NCI-H2227 treated with DMSO at 0.1 percent for 48 hours (cell line): ENCODE data around the gene TXNRD3.
"Not testable (repeated sequence)": the region's sequence is repeated elsewhere in the genome, so short reads cannot be mapped to it uniquely, and the experiment has no call there.

ENCODE experiments used
- DNase-seq: peaks from one replicate; lab custom pipeline; 2025; lab: John Stamatoyannopoulos, UW

Gene TXNRD3

GRCh38 chr3:126595479-126595878 is 59.4 kb downstream of the TXNRD3 start:
- not testable (repeated sequence) for DNase-seq

DNA sequence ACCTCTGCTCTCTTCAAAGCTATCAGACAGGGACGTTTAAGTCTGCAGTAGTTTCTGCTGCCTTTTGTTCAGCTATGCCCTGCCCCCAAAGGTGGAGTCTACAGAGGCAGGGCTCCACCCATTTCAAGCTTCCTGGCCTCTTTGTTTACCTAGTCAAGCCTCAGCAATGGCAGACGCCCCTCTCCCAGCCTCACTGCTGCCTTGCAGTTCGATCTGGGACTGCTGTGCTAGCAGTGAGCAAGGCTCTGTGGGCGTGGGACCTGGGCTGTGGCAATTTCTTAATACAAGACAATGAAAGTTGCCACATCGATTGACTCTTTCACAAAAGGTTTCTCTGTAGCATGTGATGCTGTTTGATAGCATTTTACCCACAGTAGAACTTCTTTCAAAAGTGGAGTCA is 63.4 kb downstream of the TXNRD3 start:
- not testable (repeated sequence) for DNase-seq

DNA sequence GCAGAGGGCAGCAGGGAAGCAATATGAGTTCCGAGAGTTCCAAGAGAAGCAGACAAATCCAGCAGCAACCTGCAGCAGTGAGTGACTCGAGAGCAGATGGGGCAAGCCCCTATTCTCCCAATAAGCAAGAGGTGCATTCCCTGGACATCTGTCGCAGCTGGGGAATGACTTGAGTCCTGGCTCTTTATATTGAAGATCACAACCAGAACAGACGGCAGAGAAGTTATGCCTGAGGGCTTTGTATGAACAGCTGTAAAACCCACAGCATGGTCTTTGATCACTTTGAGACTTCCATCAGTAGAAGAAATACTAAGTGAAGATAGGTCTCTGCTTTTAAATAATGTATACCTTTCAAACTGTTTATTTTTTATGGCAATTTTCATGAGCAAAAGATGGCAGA is 72.6 kb downstream of the TXNRD3 start:
- no peak for DNase-seq

DNA sequence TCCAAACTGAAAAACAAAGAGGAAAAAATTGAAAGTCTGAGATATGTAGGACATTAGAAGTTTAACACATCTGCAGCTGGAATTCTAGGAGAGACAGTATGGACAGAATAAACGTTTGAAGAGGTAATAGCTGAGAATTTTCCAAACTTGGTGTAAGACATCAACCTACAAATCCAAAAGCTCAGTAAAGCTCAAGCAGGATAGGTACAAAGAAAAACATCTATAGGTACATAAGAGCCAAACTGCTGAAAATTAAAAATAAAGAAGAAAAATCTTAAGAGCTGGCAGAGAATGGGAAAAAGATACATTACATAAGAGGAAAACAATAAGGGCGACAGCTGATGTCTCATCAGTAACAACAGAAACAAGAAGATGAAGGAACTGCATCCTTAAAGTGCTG is 73.4 kb downstream of the TXNRD3 start:
- DNase-seq: no peak

GRCh38 chr3:126580746-126581145 is 74.2 kb downstream of the TXNRD3 start:
- no peak for DNase-seq

GRCh38 chr3:126578702-126579101 is 76.2 kb downstream of the TXNRD3 start:
- DNase-seq: no peak

- no peak for DNase-seq
Observed at GRCh38 chr3:126577261-126577660, 77.7 kb downstream of the TXNRD3 start.

GRCh38 chr3:126573492-126574117 is 81.3 kb downstream of the TXNRD3 start:
- DNase-seq: peak; percentile 1

GRCh38 chr3:126571078-126571477 is 83.8 kb downstream of the TXNRD3 start:
- DNase-seq: no peak

GRCh38 chr3:126570103-126570541 is 84.8 kb downstream of the TXNRD3 start:
- no peak for DNase-seq

GRCh38 chr3:126569390-126569975 is 85.4 kb downstream of the TXNRD3 start:
- DNase-seq: no peak

DNA sequence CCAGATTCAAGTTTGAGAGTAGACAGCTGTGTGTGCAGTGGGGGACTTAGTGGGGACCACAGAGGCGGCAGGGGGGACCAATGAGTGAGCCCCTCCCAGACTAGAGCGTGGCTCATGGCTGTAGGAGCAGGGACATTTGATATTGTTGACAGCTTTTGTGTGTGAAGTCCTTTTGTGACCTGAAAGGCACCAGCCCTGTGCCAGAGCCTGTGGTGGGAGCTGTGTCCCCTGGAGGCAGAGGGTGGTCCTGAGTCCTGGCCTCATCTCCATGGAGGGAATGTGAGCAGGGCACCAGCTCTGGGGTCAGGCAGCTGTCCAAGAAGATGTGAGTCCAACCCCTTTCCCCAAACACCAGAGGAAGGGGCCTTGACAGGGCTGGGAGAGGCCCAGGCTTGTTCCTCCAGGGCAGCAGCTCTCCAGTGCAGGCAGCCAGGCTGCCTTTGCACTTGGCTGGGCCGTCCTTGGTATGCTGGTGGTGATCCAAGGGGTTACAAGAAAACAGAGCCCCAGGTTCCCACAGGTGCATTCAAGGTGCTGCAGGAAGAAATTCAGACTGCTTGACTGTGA is 86.1 kb downstream of the TXNRD3 start:
- DNase-seq: no peak

GRCh38 chr3:126567696-126568438 is 87.1 kb downstream of the TXNRD3 start:
- DNase-seq: peak; percentile 2

- DNase-seq: no peak
Observed at GRCh38 chr3:126562737-126563276, 92.1 kb downstream of the TXNRD3 start.

DNA sequence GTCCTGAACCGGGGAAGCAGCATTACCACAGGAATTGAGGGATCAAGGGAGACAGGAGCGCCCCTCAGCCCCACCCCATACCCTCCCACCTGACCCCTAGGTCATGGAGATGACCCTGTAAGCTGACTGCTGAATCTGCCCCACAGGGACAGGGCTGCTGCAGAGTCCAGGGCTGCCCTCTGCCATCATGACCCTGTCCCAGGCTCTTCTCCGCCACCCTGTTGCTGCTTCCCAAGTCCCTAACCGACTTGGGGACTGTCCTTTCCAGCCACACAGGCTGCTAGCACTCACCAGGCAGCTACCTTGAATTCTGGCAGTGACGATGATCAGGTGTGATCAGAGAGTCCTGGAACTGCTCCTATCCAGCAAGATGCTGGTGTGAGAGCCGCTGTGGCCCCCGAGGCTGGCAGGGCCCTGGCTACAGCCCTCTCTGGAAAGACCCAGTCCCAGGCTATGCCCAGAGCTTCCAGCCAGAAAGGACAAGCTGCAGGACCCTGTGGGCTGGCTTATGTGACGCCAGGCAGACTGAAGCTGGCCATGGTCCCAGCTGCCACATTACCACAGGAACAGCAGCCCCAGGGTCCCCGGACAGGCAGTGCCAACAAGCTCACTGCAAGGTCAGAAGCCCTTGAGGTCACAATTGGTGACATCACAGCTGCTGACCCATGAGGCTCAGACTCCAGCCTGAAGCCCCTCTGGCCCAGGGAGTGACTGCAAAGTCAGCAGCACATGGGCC is 96.4 kb downstream of the TXNRD3 start, which contains the start of gene C3orf22:
Gene C3orf22, minus strand, starts transcription at position 597 of the 736 bp plus-strand sequence. CDS start 5,542 bp downstream, outside the sequence.
- no peak for DNase-seq

- DNase-seq: no peak
Observed at GRCh38 chr3:126557761-126558160, 97.2 kb downstream of the TXNRD3 start.

- no peak for DNase-seq
Observed at GRCh38 chr3:126557415-126557745, 97.5 kb downstream of the TXNRD3 start.
